Right lobe of liver (tissue), 4 donors: ENCODE results near the gene IBA57.
"Not testable (repeated sequence)": the region's sequence is repeated elsewhere in the genome, so short reads cannot be mapped to it uniquely, and the experiment has no call there.

Experiments
- POLR2A ChIP-seq: fragments of 450-650 bp; IDR thresholded peaks from one replicate; pipeline ENCODE4 v1.6.1; 2017; ENCODE audit warnings: antibody characterized with exemption, mild to moderate bottlenecking
- TF ChIP-seq, protein P1 (sequence below), 4 donors: fragments of 200-600 bp in 3 of 4; fragments of 450-650 bp in 1 of 4; IDR thresholded peaks; one replicate each; pipeline versions ENCODE4 v1.5.1 to v1.8.0; 2016 to 2022; ENCODE audit warnings: antibody characterized with exemption in 4 of 4, mild to moderate bottlenecking in 2 of 4
- donor health status: DM: no; HTN: no; CAD: no.
- donor health status: DM: no; HTN: no; CAD: no.
- donor health status: DM: no; HTN: yes; CAD: no.

- TF ChIP-seq, protein P1, sequence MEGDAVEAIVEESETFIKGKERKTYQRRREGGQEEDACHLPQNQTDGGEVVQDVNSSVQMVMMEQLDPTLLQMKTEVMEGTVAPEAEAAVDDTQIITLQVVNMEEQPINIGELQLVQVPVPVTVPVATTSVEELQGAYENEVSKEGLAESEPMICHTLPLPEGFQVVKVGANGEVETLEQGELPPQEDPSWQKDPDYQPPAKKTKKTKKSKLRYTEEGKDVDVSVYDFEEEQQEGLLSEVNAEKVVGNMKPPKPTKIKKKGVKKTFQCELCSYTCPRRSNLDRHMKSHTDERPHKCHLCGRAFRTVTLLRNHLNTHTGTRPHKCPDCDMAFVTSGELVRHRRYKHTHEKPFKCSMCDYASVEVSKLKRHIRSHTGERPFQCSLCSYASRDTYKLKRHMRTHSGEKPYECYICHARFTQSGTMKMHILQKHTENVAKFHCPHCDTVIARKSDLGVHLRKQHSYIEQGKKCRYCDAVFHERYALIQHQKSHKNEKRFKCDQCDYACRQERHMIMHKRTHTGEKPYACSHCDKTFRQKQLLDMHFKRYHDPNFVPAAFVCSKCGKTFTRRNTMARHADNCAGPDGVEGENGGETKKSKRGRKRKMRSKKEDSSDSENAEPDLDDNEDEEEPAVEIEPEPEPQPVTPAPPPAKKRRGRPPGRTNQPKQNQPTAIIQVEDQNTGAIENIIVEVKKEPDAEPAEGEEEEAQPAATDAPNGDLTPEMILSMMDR (IDR thresholded peaks at IDR 0.05), result not testable (repeated sequence)
- TF ChIP-seq POLR2A, result not testable (repeated sequence)
Observed at GRCh38 chr1:228221097-228221496, 55.5 kb downstream of the IBA57 start.
